Heart left ventricle (tissue), 13 donors: ENCODE data around the gene ACOXL.

Source experiments
- POLR2A ChIP-seq, 2 donors: fragments of 450-650 bp; IDR thresholded peaks; one replicate each; pipeline ENCODE4 v1.6.1; 2017; ENCODE audit warnings: antibody characterized with exemption in 2 of 2, mild to moderate bottlenecking in 2 of 2, moderate library complexity in 2 of 2
- TF ChIP-seq, protein P1 (sequence below), 12 donors: fragments of 200-600 bp; sonication (generic) in 4 of 12; IDR thresholded peaks; one replicate each; pipeline versions ENCODE4 v1.5.0 to v1.8.0; 2018 to 2022; ENCODE audit warnings: antibody characterized with exemption in 12 of 12, mild to moderate bottlenecking in 5 of 12
- donor health status: ischemic (EF 13 %, LVEDD 7.1; RV severe dilation, severe dysfunction).
- donor health status: DM: no; HTN: yes; CAD: no.
- donor health status: DM: no; HTN: no; CAD: no.
- donor health status: ischemic (EF 25% LVEDD 6.9; RV normal size, moderate dysfunction).
- donor health status: ischemic (EF 25% LVEDD 5.7; RV mildly dilated, moderate dysfunction).
- donor health status: ischemic (EF 35%, LVEDD 5.7; RV mildly dilated, moderate dysfunction).
- donor health status: nonischemic (EF 11% LVEDD 7.7; RV severe dilation, severe dysfunction).
- donor health status: DM: yes; HTN: yes; CAD: no.
- donor health status: PGD.
- donor health status: ischemic (EF 29% LVEDD 5.4; RV normal size, mild dysfunction).
- donor health status: nonischemic (EF 23%, LVEDD 6.1; RV moderate dilation, normal function).

DNA sequence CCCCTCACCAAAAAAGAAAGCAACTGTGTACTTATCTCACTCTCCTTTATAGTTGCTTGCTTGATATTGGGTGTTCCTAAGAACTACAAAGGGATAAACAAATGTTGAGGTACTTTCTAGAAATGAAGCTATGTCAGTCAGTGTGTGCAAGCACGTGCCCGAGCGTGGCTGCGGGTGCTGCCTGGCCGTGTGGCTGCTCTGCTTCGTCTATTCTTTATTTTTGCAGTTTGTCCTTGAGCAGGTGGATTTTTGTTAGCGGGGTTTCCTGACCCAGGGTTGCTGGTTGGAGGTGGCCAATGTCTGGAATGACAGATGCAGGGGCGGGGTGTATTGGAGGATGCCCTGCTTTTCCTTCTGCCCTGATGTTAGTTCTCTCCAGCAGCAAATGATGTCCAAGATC lies 62.6 kb downstream of the ACOXL start:
- no peak for TF ChIP-seq POLR2A (IDR thresholded peaks at IDR 0.05)
- TF ChIP-seq, protein P1, sequence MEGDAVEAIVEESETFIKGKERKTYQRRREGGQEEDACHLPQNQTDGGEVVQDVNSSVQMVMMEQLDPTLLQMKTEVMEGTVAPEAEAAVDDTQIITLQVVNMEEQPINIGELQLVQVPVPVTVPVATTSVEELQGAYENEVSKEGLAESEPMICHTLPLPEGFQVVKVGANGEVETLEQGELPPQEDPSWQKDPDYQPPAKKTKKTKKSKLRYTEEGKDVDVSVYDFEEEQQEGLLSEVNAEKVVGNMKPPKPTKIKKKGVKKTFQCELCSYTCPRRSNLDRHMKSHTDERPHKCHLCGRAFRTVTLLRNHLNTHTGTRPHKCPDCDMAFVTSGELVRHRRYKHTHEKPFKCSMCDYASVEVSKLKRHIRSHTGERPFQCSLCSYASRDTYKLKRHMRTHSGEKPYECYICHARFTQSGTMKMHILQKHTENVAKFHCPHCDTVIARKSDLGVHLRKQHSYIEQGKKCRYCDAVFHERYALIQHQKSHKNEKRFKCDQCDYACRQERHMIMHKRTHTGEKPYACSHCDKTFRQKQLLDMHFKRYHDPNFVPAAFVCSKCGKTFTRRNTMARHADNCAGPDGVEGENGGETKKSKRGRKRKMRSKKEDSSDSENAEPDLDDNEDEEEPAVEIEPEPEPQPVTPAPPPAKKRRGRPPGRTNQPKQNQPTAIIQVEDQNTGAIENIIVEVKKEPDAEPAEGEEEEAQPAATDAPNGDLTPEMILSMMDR (IDR thresholded peaks at IDR 0.05): no peak
